HepG2 (cell line): Measurements from ENCODE around the gene SS18L1. TPM values are rescaled to one million over a fixed set of nuclear protein-coding genes. Genes with fewer than 3 reads are reported as not detected.
A peak's percentile ranks its signal among the peaks of the same experiment; 100 is the strongest.

Experiments used
- ARID2 ChIP-seq: sonication (generic); formaldehyde crosslinking; IDR thresholded peaks from 2 replicates; pipeline ENCODE4 v1.8.1; 2022; ENCODE audit warnings: mild to moderate bottlenecking, missing genetic modification reagents, borderline replicate concordance
- ASH2L ChIP-seq: fragments of 300-600, 200-600 bp; sonication (generic); IDR thresholded peaks from 2 replicates; pipeline ENCODE4 v1.7.0; 2017; ENCODE audit warnings: low read depth, mild to moderate bottlenecking, moderate library complexity, mixed read lengths, low read length; ENCODE audit not compliant: insufficient read length
- CENPT ChIP-seq: sonication (generic); formaldehyde crosslinking; IDR thresholded peaks from 2 replicates; pipeline ENCODE4 v1.8.0; 2022; ENCODE audit warnings: low read depth, mild to moderate bottlenecking, moderate library complexity, missing genetic modification reagents
- HDAC2 ChIP-seq: sonication (generic); formaldehyde crosslinking; IDR thresholded peaks from 2 replicates; pipeline ENCODE4 v1.4.0; 2020; ENCODE audit warnings: missing genetic modification reagents
- HNRNPLL ChIP-seq: fragments of 200-400 bp; formaldehyde crosslinking; IDR thresholded peaks from 2 replicates; pipeline ENCODE4 v1.6.1; 2017; ENCODE audit warnings: mild to moderate bottlenecking, low read depth, low read length; ENCODE audit not compliant: poor library complexity, severe bottlenecking
- KLF16 ChIP-seq, 2 experiments: sonication (generic) in 1 of 2; formaldehyde crosslinking in 1 of 2; IDR thresholded peaks; 2 replicates each; pipeline versions ENCODE4 v1.6.1 to v1.8.0; 2016 to 2023; ENCODE audit warnings: missing genetic modification reagents in 2 of 2, missing compliant biosample characterization in 1 of 2
- KMT2B ChIP-seq: IDR thresholded peaks from 2 replicates; pipeline ENCODE4 v1.6.1; 2016; ENCODE audit warnings: missing genetic modification reagents, missing compliant biosample characterization
- MAX ChIP-seq: IDR thresholded peaks from 2 replicates; pipeline ENCODE4 v1.6.1; 2012; ENCODE audit warnings: inconsistent platforms
- MED8 ChIP-seq: sonication (generic); formaldehyde crosslinking; IDR thresholded peaks from 2 replicates; pipeline ENCODE4 v1.8.1; 2023; ENCODE audit warnings: mild to moderate bottlenecking, missing genetic modification reagents; ENCODE audit not compliant: insufficient replicate concordance
- NFIC ChIP-seq: IDR thresholded peaks from 2 replicates; pipeline ENCODE4 v1.6.1; 2012; ENCODE audit warnings: mild to moderate bottlenecking, low read length, inconsistent platforms
- PRPF4 ChIP-seq: fragments of 200-400 bp; formaldehyde crosslinking; IDR thresholded peaks from 2 replicates; pipeline ENCODE4 v1.6.1; 2016; ENCODE audit warnings: low read length, low read depth; ENCODE audit not compliant: poor library complexity, severe bottlenecking
- SMC3 ChIP-seq: IDR thresholded peaks from 2 replicates; pipeline ENCODE4 v1.6.1; 2011; ENCODE audit warnings: low read length, improper control_type of control experiment
- SPEN ChIP-seq: sonication (generic); formaldehyde crosslinking; IDR thresholded peaks from 2 replicates; pipeline ENCODE4 v1.5.1; 2020; ENCODE audit warnings: low read depth, mild to moderate bottlenecking, missing genetic modification reagents
- STAG1 ChIP-seq: sonication (generic); formaldehyde crosslinking; IDR thresholded peaks from 2 replicates; pipeline ENCODE4 v1.4.0; 2020; ENCODE audit warnings: missing genetic modification reagents
- SYNCRIP ChIP-seq: fragments of 200-400 bp; formaldehyde crosslinking; IDR thresholded peaks from 2 replicates; pipeline ENCODE4 v1.6.1; 2018; ENCODE audit warnings: mild to moderate bottlenecking, low read depth, low read length; ENCODE audit not compliant: insufficient read depth
- TBX2 ChIP-seq: sonication (generic); formaldehyde crosslinking; IDR thresholded peaks from 2 replicates; pipeline ENCODE4 v1.5.0; 2020; ENCODE audit warnings: missing genetic modification reagents, mild to moderate bottlenecking, borderline replicate concordance
- TRAFD1 ChIP-seq: sonication (generic); formaldehyde crosslinking; IDR thresholded peaks from 2 replicates; pipeline ENCODE4 v1.5.1; 2020; ENCODE audit warnings: missing genetic modification reagents, mild to moderate bottlenecking, borderline replicate concordance
- ZBTB26 ChIP-seq: IDR thresholded peaks from 2 replicates; pipeline ENCODE4 v1.6.1; 2016; ENCODE audit warnings: missing compliant biosample characterization, missing genetic modification reagents, borderline replicate concordance
- ZFP36 ChIP-seq: fragments of 150-350 bp; IDR thresholded peaks from 2 replicates; pipeline ENCODE4 v1.6.1; 2018; ENCODE audit warnings: borderline replicate concordance, low read length, low read depth; ENCODE audit not compliant: partially characterized antibody
- ZNF468 ChIP-seq: sonication (generic); formaldehyde crosslinking; IDR thresholded peaks from 2 replicates; pipeline ENCODE4 v1.8.0; 2022; ENCODE audit warnings: mild to moderate bottlenecking, moderate library complexity, missing genetic modification reagents
- ZNF510 ChIP-seq: sonication (generic); formaldehyde crosslinking; IDR thresholded peaks from 2 replicates; pipeline ENCODE4 v1.4.0; 2020; ENCODE audit warnings: low read depth, mild to moderate bottlenecking, missing genetic modification reagents
- ZNF530 ChIP-seq: sonication (generic); formaldehyde crosslinking; IDR thresholded peaks from 2 replicates; pipeline ENCODE4 v1.5.0; 2020; ENCODE audit warnings: low read depth, mild to moderate bottlenecking, missing genetic modification reagents
- ZNF790 ChIP-seq: sonication (generic); formaldehyde crosslinking; IDR thresholded peaks from 2 replicates; pipeline ENCODE4 v1.8.0; 2022; ENCODE audit warnings: missing genetic modification reagents, mild to moderate bottlenecking, borderline replicate concordance
- ZNF83 ChIP-seq: sonication (generic); formaldehyde crosslinking; IDR thresholded peaks from 2 replicates; pipeline ENCODE4 v1.4.0; 2020; ENCODE audit warnings: missing genetic modification reagents, mild to moderate bottlenecking, borderline replicate concordance
- ZNF879 ChIP-seq: sonication (generic); formaldehyde crosslinking; IDR thresholded peaks from 2 replicates; pipeline ENCODE4 v1.8.1; 2023; ENCODE audit warnings: missing genetic modification reagents
- polyA plus RNA-seq, 8 experiments: library from polyadenylated mRNA; depleted of rRNA in 3 of 8; stranded (reverse) in 7 of 8; unstranded in 1 of 8; fragments of >200 nt; fragmentation: Illumina TruSeq in 4 of 8; extraction: Trizol in 4 of 8; gene quantifications; 2 replicates each; pipeline versions ENCODE4 v1.2.1 to v1.2.3, GENCODE V29; 2011 to 2016; ENCODE audit warnings: low read depth in 4 of 8, missing spikeins in 1 of 8, mixed read lengths in 1 of 8; ENCODE audit not compliant: insufficient read depth in 1 of 8
- total RNA-seq, 5 experiments: library from RNA; depleted of rRNA; stranded (reverse); fragments of >200 nt; fragmentation: Illumina TruSeq; extraction: Trizol; gene quantifications; 2 replicates each; pipeline ENCODE4 v1.2.3, GENCODE V29; 2016; ENCODE audit warnings: low read depth in 1 of 5
- TF ChIP-seq, protein P1 (sequence below): IDR thresholded peaks from 2 replicates; pipeline ENCODE4 v1.6.1; 2016

SS18L1 gene
- total and polyA plus RNA-seq, 2 of the 13 experiments (the other 11 are each of a cell fraction or from before 2014, with no cell fraction given): 17.8 to 27.6 TPM

DNA sequence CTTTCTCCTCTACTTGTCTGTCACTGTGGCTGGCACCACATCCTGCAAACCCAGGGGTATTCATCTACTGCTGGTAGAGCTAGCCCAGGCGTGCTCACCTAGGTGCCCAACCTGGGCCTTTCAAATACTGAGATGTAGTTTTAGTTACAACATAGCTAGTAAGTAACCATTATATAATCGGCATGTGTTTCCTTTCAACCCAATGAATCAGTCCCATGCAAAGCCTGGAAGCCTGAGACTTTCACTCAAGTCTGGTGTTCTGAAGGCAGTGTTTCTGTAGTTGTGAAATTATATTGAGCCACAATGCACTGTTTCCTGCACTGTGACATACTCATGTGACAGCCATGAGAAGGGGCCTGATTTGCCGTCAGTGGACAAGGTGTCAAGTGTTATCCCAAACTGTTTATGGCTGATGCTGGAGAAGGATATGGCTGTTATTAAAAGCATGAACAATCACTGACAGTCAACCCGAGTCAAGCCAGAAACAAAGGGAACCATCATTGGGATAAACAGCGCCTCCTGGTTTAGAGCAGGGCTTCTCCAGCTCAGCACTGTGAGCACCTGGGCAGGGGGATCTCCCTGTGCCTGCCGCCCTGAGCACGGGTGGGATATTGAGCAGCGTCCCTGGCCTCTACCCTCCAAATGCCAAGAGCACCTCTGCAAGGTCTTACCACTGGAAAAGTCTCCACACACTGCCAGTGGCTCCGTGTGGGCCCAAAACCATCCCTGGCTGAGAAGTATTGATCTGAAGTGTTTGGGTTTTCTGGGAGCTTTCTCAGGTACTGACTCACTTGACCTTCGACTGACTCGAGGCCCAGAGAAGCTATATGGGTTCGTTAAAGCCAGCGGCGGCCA is 1.9 kb upstream of the SS18L1 start (continued):
- peak; percentile 81; the same call in 1 of the 2 replicates for TF ChIP-seq ZNF83 (CRISPR knock-in tag)
- TF ChIP-seq ZNF510: no peak
- no peak for TF ChIP-seq NFIC
- peak; percentile 30; the same call in 1 of the 2 replicates for TF ChIP-seq SMC3
- peak; percentile 57 for TF ChIP-seq MAX
- TF ChIP-seq PRPF4: no peak
- no peak for TF ChIP-seq ZNF468 (CRISPR knock-in tag)
- TF ChIP-seq, protein P1, sequence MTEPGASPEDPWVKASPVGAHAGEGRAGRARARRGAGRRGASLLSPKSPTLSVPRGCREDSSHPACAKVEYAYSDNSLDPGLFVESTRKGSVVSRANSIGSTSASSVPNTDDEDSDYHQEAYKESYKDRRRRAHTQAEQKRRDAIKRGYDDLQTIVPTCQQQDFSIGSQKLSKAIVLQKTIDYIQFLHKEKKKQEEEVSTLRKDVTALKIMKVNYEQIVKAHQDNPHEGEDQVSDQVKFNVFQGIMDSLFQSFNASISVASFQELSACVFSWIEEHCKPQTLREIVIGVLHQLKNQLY (CRISPR knock-in tag): no peak
- TF ChIP-seq HDAC2 (CRISPR knock-in tag): no peak; the same call in 1 of the 2 replicates
- peak; percentile 47; the same call in 1 of the 2 replicates for TF ChIP-seq ZBTB26 (CRISPR knock-in tag)
- no peak for TF ChIP-seq HNRNPLL
- TF ChIP-seq SPEN (CRISPR knock-in tag): peak; percentile 77
- TF ChIP-seq ZNF790 (CRISPR knock-in tag): no peak
- TF ChIP-seq TBX2 (CRISPR knock-in tag): peak; percentile 60
- 0 out of 2 replicates have a peak, but pooled peaks have one; percentile 33 for TF ChIP-seq TRAFD1 (CRISPR knock-in tag)
- TF ChIP-seq ARID2 (CRISPR knock-in tag): 0 out of 2 replicates have a peak, but pooled peaks have one; percentile 6
- peak in 1 of 2 experiments; percentile 66; a peak in 1 of 4 replicates for TF ChIP-seq KLF16 (CRISPR knock-in tag; IDR thresholded peaks at IDR 0.05)
- peak; percentile 62 for TF ChIP-seq STAG1 (CRISPR knock-in tag)
- TF ChIP-seq CENPT (CRISPR knock-in tag): no peak
- peak; percentile 40 for TF ChIP-seq ASH2L
- no peak for TF ChIP-seq MED8 (CRISPR knock-in tag)
- TF ChIP-seq SYNCRIP: no peak
- TF ChIP-seq KMT2B (CRISPR knock-in tag): no peak
- TF ChIP-seq ZNF879 (CRISPR knock-in tag): 0 out of 2 replicates have a peak, but pooled peaks have one; percentile 49
- no peak for TF ChIP-seq ZNF530
- no peak for TF ChIP-seq ZFP36
